D341Med (cell line): ENCODE data around the gene FAF2.
"Not testable (repeated sequence)": the region's sequence is repeated elsewhere in the genome, so short reads cannot be mapped to it uniquely, and the experiment has no call there.

Experiments
- DNase-seq: peaks from one replicate; pipeline ENCODE4 v3.0.0; 2012; ENCODE audit warnings: low spot score

Gene FAF2

DNA sequence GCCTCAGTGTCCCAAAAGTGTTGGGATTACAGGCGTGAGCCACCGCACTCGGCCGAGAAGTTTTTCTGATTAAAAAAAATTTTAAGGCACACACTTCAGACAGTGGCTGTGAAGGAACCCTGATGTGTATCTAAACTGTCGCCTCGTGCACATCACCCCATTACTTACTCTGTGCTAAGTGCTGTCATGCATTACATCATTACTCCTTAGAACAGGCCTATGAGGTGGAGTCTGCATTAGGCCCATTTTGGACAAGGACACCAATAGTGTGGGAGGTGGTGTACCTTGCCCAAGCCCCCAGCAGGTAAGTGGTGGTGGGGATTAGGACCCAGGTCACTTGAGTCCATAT lies 97.2 kb downstream of the FAF2 start:
- no peak for DNase-seq

DNA sequence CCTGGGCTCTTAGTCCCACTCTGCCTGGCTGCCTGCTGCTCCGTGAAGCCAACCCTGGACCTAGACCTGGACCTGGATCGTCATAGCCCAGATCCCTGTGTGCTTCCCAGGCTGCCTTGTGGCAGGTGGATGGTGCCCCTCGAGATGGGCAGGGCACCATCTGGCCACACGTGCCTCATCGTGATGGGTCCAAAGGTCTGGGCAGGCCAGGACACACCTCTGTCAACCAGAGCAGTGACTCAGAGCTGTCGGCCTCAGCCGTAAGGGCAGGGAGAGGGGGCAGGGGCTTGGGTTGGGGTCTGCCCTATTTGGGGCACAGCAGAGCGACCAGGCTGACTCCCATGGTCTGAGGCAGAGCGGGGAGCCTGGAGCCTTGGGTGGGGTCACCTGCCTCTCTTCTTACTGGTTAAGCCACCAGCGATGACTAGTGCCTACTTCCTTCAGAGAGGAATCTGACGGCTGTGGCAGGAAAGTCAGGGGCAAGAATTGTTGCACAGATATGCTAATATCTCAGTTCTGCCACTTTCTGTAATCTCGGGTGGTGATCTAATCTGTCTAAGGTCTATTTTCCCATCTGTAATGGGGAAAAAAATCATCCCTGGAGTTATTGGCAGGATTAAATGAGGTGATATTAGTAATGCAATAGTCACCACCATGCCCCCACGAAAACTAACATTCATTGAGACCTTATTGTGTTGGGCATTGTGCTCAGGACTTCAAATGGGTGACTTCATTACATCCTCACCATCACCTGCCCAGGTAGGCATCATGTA lies 97.7 kb downstream of the FAF2 start:
- DNase-seq = no peak

DNA sequence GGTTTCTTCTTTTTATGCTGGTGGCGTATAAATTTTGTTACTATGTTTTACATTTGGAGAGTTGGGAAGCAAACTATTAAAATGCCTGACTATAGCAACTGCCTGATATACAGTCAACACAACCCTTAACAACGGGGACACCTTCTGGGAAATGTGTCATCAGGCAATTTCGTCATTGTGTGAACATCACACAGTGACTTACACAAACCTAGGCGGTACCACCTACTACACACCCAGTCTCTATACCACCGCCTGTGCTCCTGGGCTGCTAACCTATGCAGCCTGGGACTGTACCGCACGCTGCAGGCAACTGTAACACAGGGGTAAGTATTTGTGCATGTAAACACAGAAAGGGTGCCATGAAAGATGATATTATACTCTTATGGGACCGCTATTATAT lies 99.6 kb downstream of the FAF2 start:
- no peak for DNase-seq

GRCh38 chr5:176548967-176549444 lies 100.8 kb downstream of the FAF2 start, which contains the start of gene CDHR2:
TSS of gene CDHR2 (plus strand) at chr5:176549342. CDS start at chr5:176565353, 16,011 bp downstream.
- DNase-seq = no peak

DNA sequence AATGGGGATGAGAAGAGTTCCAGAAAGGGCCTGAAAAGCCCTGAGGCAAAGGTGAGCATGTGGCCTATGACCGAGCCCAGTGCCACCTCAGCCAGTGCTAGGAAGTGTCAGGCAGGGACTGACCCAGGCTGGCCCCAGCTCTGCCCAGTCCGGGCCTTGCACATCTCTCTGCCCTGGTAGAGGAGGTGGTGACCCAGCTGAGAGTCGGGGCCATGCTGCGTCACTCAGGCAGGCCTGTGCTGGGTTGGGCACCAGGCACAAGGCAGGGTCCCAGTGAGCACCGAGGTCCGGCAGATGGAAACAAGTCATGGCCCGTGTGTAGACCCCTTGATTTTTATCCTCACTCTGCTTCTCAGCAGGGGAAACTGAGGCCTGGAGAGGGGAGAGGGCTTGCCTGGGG lies 101.7 kb downstream of the FAF2 start:
- DNase-seq = no peak

DNA sequence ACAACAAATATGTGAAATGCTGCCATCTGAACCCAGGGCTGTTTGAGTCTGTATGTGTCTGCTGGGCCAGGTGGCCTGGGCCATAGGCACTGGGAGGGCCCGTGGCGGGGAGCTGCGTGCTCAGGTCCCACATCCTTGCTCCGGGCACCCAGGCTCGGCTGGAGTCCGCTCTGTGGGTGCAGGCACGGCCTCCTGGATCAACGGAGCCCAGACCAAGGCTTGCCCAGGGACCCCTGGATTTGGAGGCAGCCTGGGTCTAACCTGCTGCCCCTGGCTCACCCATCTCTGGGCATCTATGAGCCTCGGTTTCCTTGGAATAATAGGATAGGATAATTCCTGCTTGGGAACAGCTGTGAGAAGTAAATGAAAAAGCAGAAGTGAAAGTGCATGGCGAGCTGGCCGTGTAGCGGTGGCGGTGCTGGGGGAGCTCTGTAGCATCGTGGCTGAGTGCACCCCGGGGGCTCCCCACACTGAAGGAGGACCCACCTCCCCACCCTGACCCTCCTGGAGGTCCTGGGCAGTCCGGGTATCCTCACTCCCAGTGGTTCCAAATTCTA lies 102.2 kb downstream of the FAF2 start:
- no peak for DNase-seq

GRCh38 chr5:176550937-176551336 lies 102.8 kb downstream of the FAF2 start:
- not testable (repeated sequence) for DNase-seq

- no peak for DNase-seq
These were observed 104.2 kb downstream of the FAF2 start for GRCh38 chr5:176552332-176552869.

- DNase-seq = no peak
These were observed 105.3 kb downstream of the FAF2 start for GRCh38 chr5:176553260-176554085.

- DNase-seq = no peak
These were observed 109.7 kb downstream of the FAF2 start for GRCh38 chr5:176557846-176558245.
